HG03439 (cell line): ENCODE measurements around the gene PCBD1.

Experiments
- ATAC-seq: cut with Tn5 transposase; IDR thresholded peaks from one replicate; pipeline ENCODE4 v1.9.1; 2021; ENCODE audit warnings: mild to moderate bottlenecking, moderate library complexity; ENCODE audit not compliant: unreplicated experiment

PCBD1 gene

DNA sequence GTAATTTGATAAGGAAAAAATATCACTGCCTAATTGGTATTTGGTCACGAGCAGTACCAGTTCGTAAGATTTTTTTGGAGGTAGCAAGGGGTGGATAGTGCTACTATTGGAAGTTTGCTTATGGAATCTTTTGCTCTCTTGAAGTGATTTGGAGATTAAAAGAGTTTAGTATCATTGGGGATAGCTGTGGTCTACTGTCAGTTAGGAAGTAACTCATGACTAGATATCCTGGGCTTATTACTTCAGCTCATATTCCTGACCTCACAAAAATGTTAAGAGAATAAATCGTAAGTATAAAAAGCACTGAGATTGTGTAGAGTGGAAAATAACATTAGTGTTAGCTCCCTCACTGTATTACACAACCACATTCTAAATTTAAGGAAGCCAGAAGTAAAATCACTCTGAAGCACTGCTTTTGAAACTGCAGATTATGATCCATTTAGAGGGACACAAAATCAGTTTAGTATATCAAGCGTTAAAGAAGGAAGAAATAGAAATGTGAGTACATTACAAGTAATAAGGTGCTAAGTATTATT, 50.0 kb downstream of the PCBD1 start:
- no peak for ATAC-seq

DNA sequence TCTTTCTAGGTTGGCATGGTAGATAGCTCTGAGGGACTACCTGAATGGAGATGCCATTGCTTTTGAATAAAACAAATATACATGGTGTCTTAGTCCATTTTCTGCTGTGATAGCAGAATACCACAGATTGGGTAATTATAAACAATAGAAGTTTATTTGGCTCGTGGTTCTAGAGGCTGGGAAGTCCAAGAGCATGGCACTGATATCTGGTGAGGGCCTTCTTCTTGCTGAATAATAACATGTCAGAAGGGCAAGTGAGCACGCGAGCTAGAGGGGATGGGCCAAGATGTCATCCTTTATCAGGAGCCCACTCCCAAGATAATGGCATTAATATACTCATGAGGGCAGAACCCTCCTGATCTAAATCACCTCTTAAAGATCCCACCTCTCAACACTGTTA, 50.7 kb downstream of the PCBD1 start:
- no peak for ATAC-seq

DNA sequence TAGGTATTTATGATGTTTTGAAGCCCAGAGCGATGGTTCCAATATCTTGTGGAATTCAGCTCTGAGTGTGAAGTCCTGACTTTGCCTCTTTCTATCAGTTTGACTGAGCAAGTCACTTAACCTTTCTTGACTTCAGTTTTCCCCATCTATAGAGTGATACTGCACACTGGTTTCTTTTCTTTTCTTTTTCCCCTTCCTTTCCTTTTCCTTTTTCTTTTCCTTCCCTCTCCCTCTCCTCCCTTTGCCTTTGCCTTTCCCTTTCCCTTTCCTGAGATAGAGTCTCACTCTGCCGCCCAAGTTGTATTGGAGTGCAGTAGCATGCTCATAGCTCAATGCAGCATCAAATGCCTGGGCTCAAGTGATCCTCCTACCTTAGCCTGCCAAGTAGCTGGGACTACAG, 52.0 kb downstream of the PCBD1 start:
- no peak for ATAC-seq

DNA sequence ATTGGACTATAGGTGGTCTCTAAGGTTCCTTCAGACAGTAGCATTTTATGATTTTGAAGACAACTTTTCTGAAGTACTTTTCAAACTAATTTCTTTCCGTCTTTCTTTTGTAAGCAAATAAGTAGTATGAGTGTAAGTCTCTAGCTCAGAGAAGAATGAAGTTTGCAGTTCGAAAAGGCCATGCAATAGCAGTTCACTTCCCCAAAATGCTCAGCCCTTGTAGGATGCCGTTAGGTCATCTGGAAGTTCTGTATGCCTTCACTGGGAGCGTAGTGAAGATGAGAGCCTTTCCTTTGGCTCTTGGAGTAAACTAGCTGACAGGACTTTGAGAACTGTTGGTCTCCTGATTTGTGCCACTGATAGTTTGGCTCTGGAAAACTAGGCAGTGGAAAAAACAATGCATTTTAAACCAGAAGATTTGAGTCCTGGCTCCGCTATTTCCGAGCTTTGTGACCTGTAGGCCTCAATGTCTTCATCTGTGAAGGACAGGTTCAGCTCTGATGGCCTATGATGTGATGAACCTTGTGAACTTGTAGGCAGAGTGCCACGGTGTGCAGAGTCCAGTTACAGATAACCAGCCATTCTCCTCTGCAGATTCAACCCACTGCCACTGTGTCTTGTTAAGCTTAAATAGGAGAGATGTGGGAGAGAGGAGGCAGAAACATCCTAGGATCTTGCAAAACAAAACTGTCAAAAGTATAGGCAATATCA, 53.8 kb downstream of the PCBD1 start:
- no peak for ATAC-seq

DNA sequence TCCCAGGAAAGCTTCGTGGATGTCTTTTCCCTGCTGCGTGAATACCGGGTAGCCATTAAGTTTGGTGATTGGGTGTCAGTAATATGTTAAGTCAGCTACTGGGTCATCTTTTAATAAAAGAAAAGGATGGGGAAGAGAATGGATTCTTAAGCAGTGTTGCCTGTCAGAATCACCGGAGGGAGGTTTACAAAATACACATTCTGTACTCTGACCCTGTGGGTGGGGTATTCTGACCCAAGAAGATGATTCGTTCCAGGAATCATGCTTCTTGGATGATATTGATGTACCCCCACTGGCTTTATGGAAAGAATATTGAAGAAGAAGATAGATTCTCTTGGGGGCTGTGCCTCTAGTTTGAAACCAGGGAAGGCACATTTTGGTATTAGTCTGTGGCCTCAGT, 54.3 kb downstream of the PCBD1 start:
- no peak for ATAC-seq

DNA sequence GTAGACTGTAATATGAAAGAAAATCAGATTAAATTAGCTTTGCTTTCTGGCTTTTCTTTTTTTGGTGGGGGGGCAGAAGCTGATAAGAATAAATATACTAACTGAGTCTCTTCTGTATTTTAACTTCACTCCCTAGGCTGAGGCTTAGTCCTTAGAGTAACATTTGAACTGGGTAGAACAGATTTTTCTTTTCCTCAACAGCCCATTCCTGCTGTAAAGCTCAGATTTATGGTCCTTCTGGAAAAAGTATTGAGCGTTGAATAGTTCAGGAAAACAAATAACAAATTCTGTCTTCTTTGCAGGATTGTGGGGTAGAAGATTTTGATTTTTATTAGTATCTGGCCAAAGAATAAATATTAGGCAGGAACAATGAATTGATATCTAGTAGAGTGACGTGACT, 54.8 kb downstream of the PCBD1 start:
- ATAC-seq: no peak
